Activated T-helper 17 cell treated with anti-CD3 and anti-CD28 coated beads, Interleukin-2, amount 50 U/mL, for 72 hours (primary cell): ENCODE data around the gene ARHGAP27. TPM values are rescaled to one million over a fixed set of nuclear protein-coding genes. Genes with fewer than 3 reads are reported as not detected.
"Not testable (repeated sequence)": the region's sequence is repeated elsewhere in the genome, so short reads cannot be mapped to it uniquely, and the experiment has no call there.

Source experiments
- ATAC-seq: fragments of 150-1000 bp; cut with Tn5 transposase; replicated peaks from 2 replicates; pipeline ENCODE4 v1.10.0; 2021; ENCODE audit warnings: mild to moderate bottlenecking, moderate library complexity
- H3K27ac Mint-ChIP-seq: one replicate; pipeline ENCODE4 v1.8.0; 2022; ENCODE audit warnings: mixed read lengths
- H3K27me3 Mint-ChIP-seq: one replicate; pipeline ENCODE4 v1.8.0; 2022; ENCODE audit warnings: mixed read lengths
- H3K36me3 Mint-ChIP-seq: one replicate; pipeline ENCODE4 v1.8.0; 2022; ENCODE audit warnings: low read depth, mild to moderate bottlenecking, mixed read lengths
- H3K4me1 Mint-ChIP-seq: one replicate; pipeline ENCODE4 v1.8.0; 2022; ENCODE audit warnings: mixed read lengths
- H3K4me3 Mint-ChIP-seq: one replicate; pipeline ENCODE4 v1.8.0; 2022; ENCODE audit warnings: mild to moderate bottlenecking, mixed read lengths
- H3K9me3 Mint-ChIP-seq: one replicate; pipeline ENCODE4 v1.8.0; 2022; ENCODE audit warnings: mixed read lengths
- total RNA-seq, 2 donors: library from RNA; stranded (reverse); gene quantifications; one replicate each; pipeline ENCODE4 v1.2.3, GENCODE V29; 2022

The ARHGAP27 gene
- total RNA-seq, 2 donors from 2014 or later = 54.5 to 55.5 TPM

- peaks cover 31% of the 10 kb centered on the region for H3K36me3 Mint-ChIP-seq
- not testable (repeated sequence) for H3K4me3 Mint-ChIP-seq, H3K9me3 Mint-ChIP-seq, H3K27ac Mint-ChIP-seq, H3K27me3 Mint-ChIP-seq, ATAC-seq, H3K4me1 Mint-ChIP-seq
These were observed 19.0 kb upstream of the ARHGAP27 start for GRCh38 chr17:45451660-45452059.

- Mint-ChIP-seq H3K27me3 (no peaks in the 10 kb centered on the region), H3K4me1 (peaks cover 2% of the 10 kb centered on the region), H3K9me3 (no peaks in the 10 kb centered on the region), H3K4me3 (no peak overlapping the region), H3K36me3 (peaks cover 26% of the 10 kb centered on the region), H3K27ac (no peak overlapping the region)
- ATAC-seq = no peak
These were observed 18.5 kb upstream of the ARHGAP27 start for GRCh38 chr17:45451131-45451530.

GRCh38 chr17:45449708-45450329 lies 17.1 kb upstream of the ARHGAP27 start:
- H3K4me1 Mint-ChIP-seq, ATAC-seq, H3K4me3 Mint-ChIP-seq, H3K27me3 Mint-ChIP-seq, H3K9me3 Mint-ChIP-seq: not testable (repeated sequence)
- Mint-ChIP-seq H3K36me3 (peaks cover 26% of the 10 kb centered on the region), H3K27ac (peak overlapping the region; percentile 63)

GRCh38 chr17:45449260-45449659 lies 16.6 kb upstream of the ARHGAP27 start:
- H3K27ac Mint-ChIP-seq, H3K27me3 Mint-ChIP-seq, H3K4me3 Mint-ChIP-seq, H3K9me3 Mint-ChIP-seq, ATAC-seq, H3K4me1 Mint-ChIP-seq: not testable (repeated sequence)
- H3K36me3 Mint-ChIP-seq = peaks cover 20% of the 10 kb centered on the region

- H3K27me3 Mint-ChIP-seq, H3K4me1 Mint-ChIP-seq, ATAC-seq, H3K9me3 Mint-ChIP-seq, H3K27ac Mint-ChIP-seq, H3K4me3 Mint-ChIP-seq: not testable (repeated sequence)
- H3K36me3 Mint-ChIP-seq = peaks cover 20% of the 10 kb centered on the region
These were observed 15.8 kb upstream of the ARHGAP27 start for GRCh38 chr17:45448483-45448882.

- not testable (repeated sequence) for H3K27me3 Mint-ChIP-seq, H3K9me3 Mint-ChIP-seq, H3K4me1 Mint-ChIP-seq, H3K4me3 Mint-ChIP-seq, ATAC-seq
- Mint-ChIP-seq H3K36me3 (peaks cover 20% of the 10 kb centered on the region), H3K27ac (peak overlapping the region; percentile 50)
These were observed 15.4 kb upstream of the ARHGAP27 start for GRCh38 chr17:45448066-45448465.

- peak overlapping the region; percentile 50 for H3K27ac Mint-ChIP-seq
- H3K9me3 Mint-ChIP-seq, H3K27me3 Mint-ChIP-seq, H3K4me3 Mint-ChIP-seq, H3K4me1 Mint-ChIP-seq, ATAC-seq: not testable (repeated sequence)
- H3K36me3 Mint-ChIP-seq = peaks cover 20% of the 10 kb centered on the region
These were observed 15.0 kb upstream of the ARHGAP27 start for GRCh38 chr17:45447650-45448049.

GRCh38 chr17:45446872-45447625 lies 14.4 kb upstream of the ARHGAP27 start:
- H3K4me3 Mint-ChIP-seq, ATAC-seq, H3K27ac Mint-ChIP-seq, H3K27me3 Mint-ChIP-seq, H3K9me3 Mint-ChIP-seq, H3K4me1 Mint-ChIP-seq: not testable (repeated sequence)
- peaks cover 20% of the 10 kb centered on the region for H3K36me3 Mint-ChIP-seq

GRCh38 chr17:45445901-45446743 lies 13.5 kb upstream of the ARHGAP27 start:
- Mint-ChIP-seq H3K27ac (peak overlapping the region; percentile 93), H3K36me3 (peaks cover 20% of the 10 kb centered on the region), H3K4me3 (peak overlapping the region; percentile 82)
- not testable (repeated sequence) for H3K27me3 Mint-ChIP-seq, H3K9me3 Mint-ChIP-seq, H3K4me1 Mint-ChIP-seq
- peak; percentile 100 for ATAC-seq

GRCh38 chr17:45444856-45445820 lies 12.5 kb upstream of the ARHGAP27 start:
- ATAC-seq, H3K4me1 Mint-ChIP-seq, H3K9me3 Mint-ChIP-seq, H3K27me3 Mint-ChIP-seq: not testable (repeated sequence)
- Mint-ChIP-seq H3K4me3 (peak overlapping the region; percentile 82), H3K27ac (peak overlapping the region; percentile 93), H3K36me3 (peaks cover 20% of the 10 kb centered on the region)

- H3K27me3 Mint-ChIP-seq, H3K27ac Mint-ChIP-seq, ATAC-seq, H3K9me3 Mint-ChIP-seq, H3K4me3 Mint-ChIP-seq, H3K4me1 Mint-ChIP-seq: not testable (repeated sequence)
- peaks cover 19% of the 10 kb centered on the region for H3K36me3 Mint-ChIP-seq
These were observed 11.6 kb upstream of the ARHGAP27 start for GRCh38 chr17:45444301-45444700.

- H3K9me3 Mint-ChIP-seq, H3K27ac Mint-ChIP-seq, H3K4me3 Mint-ChIP-seq, H3K4me1 Mint-ChIP-seq, ATAC-seq, H3K27me3 Mint-ChIP-seq: not testable (repeated sequence)
- peaks cover 20% of the 10 kb centered on the region for H3K36me3 Mint-ChIP-seq
These were observed 10.9 kb upstream of the ARHGAP27 start for GRCh38 chr17:45443371-45444260.
